Neutrophil (primary cell): ENCODE measurements around the gene TEX264.

Experiments used
- H3K27ac ChIP-seq: fragments of 200-600 bp; sonication (generic); 2 replicates; pipeline ENCODE4 v1.5.1; 2016; ENCODE audit warnings: mild to moderate bottlenecking, moderate library complexity
- H3K27me3 ChIP-seq: fragments of 200-600 bp; sonication (generic); 2 replicates; pipeline ENCODE4 v1.6.0; 2016; ENCODE audit warnings: mild to moderate bottlenecking
- H3K36me3 ChIP-seq: fragments of 200-600 bp; sonication (generic); 2 replicates; pipeline ENCODE4 v1.5.1; 2017
- H3K4me1 ChIP-seq, 2 experiments: fragments of 200-600 bp in 1 of 2; sonication (generic) in 1 of 2; 1 replicate in 1 of 2; 2 replicates in 1 of 2; pipeline versions ENCODE4 v1.5.1 to v1.6.1; 2013 to 2016; ENCODE audit warnings: low read depth in 1 of 2, low read length in 1 of 2, mild to moderate bottlenecking in 1 of 2, moderate library complexity in 1 of 2; ENCODE audit not compliant: control insufficient read depth in 1 of 2, insufficient read depth in 1 of 2
- H3K4me3 ChIP-seq, 2 experiments: fragments of 200-600 bp in 1 of 2; sonication (generic) in 1 of 2; 1 replicate in 1 of 2; 2 replicates in 1 of 2; pipeline ENCODE4 v1.5.1; 2013 to 2016; ENCODE audit warnings: low read depth in 1 of 2, low read length in 1 of 2, mild to moderate bottlenecking in 1 of 2, moderate library complexity in 1 of 2
- H3K9me3 ChIP-seq: fragments of 200-600 bp; sonication (generic); 2 replicates; pipeline ENCODE4 v1.5.1; 2016
- CTCF ChIP-seq: fragments of 200-600 bp; sonication (generic); IDR thresholded peaks from 2 replicates; pipeline ENCODE4 v1.5.1; 2016; ENCODE audit warnings: antibody characterized with exemption

TEX264 gene

GRCh38 chr3:51691021-51691420, 20.0 kb downstream of the TEX264 start:
- H3K4me3 ChIP-seq: no peak overlapping the region
- no peak overlapping the region for H3K27ac ChIP-seq
- no peaks in the 10 kb centered on the region for H3K9me3 ChIP-seq
- no peak for TF ChIP-seq CTCF
- H3K36me3 ChIP-seq: peaks cover 44% of the 10 kb centered on the region
- H3K4me1 ChIP-seq: peaks cover 12 to 15% of the 10 kb centered on the region in 2 experiments
- H3K27me3 ChIP-seq: no peaks in the 10 kb centered on the region

GRCh38 chr3:51691949-51692348, 20.9 kb downstream of the TEX264 start:
- TF ChIP-seq CTCF: no peak
- H3K27me3 ChIP-seq: no peaks in the 10 kb centered on the region
- H3K9me3 ChIP-seq: no peaks in the 10 kb centered on the region
- no peak overlapping the region for H3K27ac ChIP-seq
- no peak overlapping the region for H3K4me3 ChIP-seq
- peaks cover 53% of the 10 kb centered on the region for H3K36me3 ChIP-seq
- H3K4me1 ChIP-seq: peaks cover 2 to 6% of the 10 kb centered on the region in 2 experiments

GRCh38 chr3:51692980-51693395, 21.9 kb downstream of the TEX264 start:
- Histone ChIP-seq H3K36me3 (peaks cover 61% of the 10 kb centered on the region), H3K27me3 (no peaks in the 10 kb centered on the region), H3K9me3 (no peaks in the 10 kb centered on the region), H3K4me3 (no peak overlapping the region), H3K4me1 (no peaks in the 10 kb centered on the region), H3K27ac (no peak overlapping the region)
- no peak for TF ChIP-seq CTCF

- no peaks in the 10 kb centered on the region for H3K9me3 ChIP-seq
- peaks cover 80% of the 10 kb centered on the region for H3K36me3 ChIP-seq
- no peaks in the 10 kb centered on the region for H3K4me1 ChIP-seq
- TF ChIP-seq CTCF: no peak
- H3K4me3 ChIP-seq: no peak overlapping the region
- no peaks in the 10 kb centered on the region for H3K27me3 ChIP-seq
- H3K27ac ChIP-seq: no peak overlapping the region
Measured at GRCh38 chr3:51696954-51697353, 25.9 kb downstream of the TEX264 start.

GRCh38 chr3:51698209-51698608, 27.2 kb downstream of the TEX264 start:
- H3K27ac ChIP-seq: no peak overlapping the region
- no peak for TF ChIP-seq CTCF
- peaks cover 82% of the 10 kb centered on the region for H3K36me3 ChIP-seq
- no peaks in the 10 kb centered on the region for H3K4me1 ChIP-seq
- H3K27me3 ChIP-seq: no peaks in the 10 kb centered on the region
- no peaks in the 10 kb centered on the region for H3K9me3 ChIP-seq
- H3K4me3 ChIP-seq: no peak overlapping the region

GRCh38 chr3:51700403-51700802, 29.4 kb downstream of the TEX264 start:
- H3K4me3 ChIP-seq: no peak overlapping the region
- H3K9me3 ChIP-seq: no peaks in the 10 kb centered on the region
- TF ChIP-seq CTCF: no peak
- H3K27ac ChIP-seq: no peak overlapping the region
- H3K27me3 ChIP-seq: no peaks in the 10 kb centered on the region
- H3K36me3 ChIP-seq: peaks cover 95% of the 10 kb centered on the region
- H3K4me1 ChIP-seq: no peaks in the 10 kb centered on the region
